ENCODE data around the gene PPP4R3A. TPM values are rescaled to one million over a fixed set of nuclear protein-coding genes. Genes with fewer than 3 reads are reported as not detected.

Gene PPP4R3A
- total and polyA plus RNA-seq, 11 donors = 32.8 to 53.4 (median 42.3) TPM

GRCh38 chr14:91493169-91493568 is 16.9 kb downstream of the PPP4R3A start:
- ATAC-seq = no peak
- WGBS, 4 donors = 69 to 78% (median 76%) methylated on average over 3 of the region's 3 CpGs
- DNase-seq = no peak
- H3K36me3 ChIP-seq = peaks cover 0 to 30% (median 14%) of the 10 kb centered on the region in 9 donors
- TF ChIP-seq POLR2A (IDR thresholded peaks at IDR 0.05) (no peak), CTCF (IDR thresholded peaks at IDR 0.05) (no peak)
- H3K27me3 ChIP-seq = no peaks in the 10 kb centered on the region
- no peak overlapping the region for H3K27ac ChIP-seq
- intact Hi-C loops (cut with DNase I) = no loop called here
- H3K4me3 ChIP-seq = no peak overlapping the region
- no peaks in the 10 kb centered on the region for H3K9me3 ChIP-seq
- H3K4me1 ChIP-seq = peaks cover 0 to 70% (median 60%) of the 10 kb centered on the region in 12 donors

- Histone ChIP-seq H3K27me3 (no peaks in the 10 kb centered on the region), H3K4me1 (peaks cover 0 to 32% (median 11%) of the 10 kb centered on the region in 12 donors), H3K36me3 (peaks cover 0 to 95% (median 73%) of the 10 kb centered on the region in 9 donors), H3K4me3 (no peak overlapping the region), H3K27ac (no peak overlapping the region), H3K9me3 (no peaks in the 10 kb centered on the region)
- TF ChIP-seq POLR2A (IDR thresholded peaks at IDR 0.05) (no peak), CTCF (IDR thresholded peaks at IDR 0.05) (no peak)
- intact Hi-C loops (cut with DNase I) = no loop called here
- DNase-seq (no peak), ATAC-seq (no peak)
- 73 to 94% (median 79%) methylated on average over 2 of the region's 2 CpGs for WGBS, 4 donors
These were observed 25.4 kb downstream of the PPP4R3A start for GRCh38 chr14:91484744-91485143.

- TF ChIP-seq POLR2A (IDR thresholded peaks at IDR 0.05) = no peak
- TF ChIP-seq CTCF (IDR thresholded peaks at IDR 0.05) = no peak
- ATAC-seq = no peak
- intact Hi-C loops (cut with DNase I) = no loop called here
- 91 to 94% (median 93%) methylated on average over 3 of the region's 3 CpGs for WGBS, 4 donors
- Histone ChIP-seq H3K27ac (no peak overlapping the region), H3K4me1 (peaks cover 0 to 34% (median 11%) of the 10 kb centered on the region in 12 donors), H3K36me3 (peaks cover 0 to 95% (median 73%) of the 10 kb centered on the region in 9 donors), H3K9me3 (no peaks in the 10 kb centered on the region), H3K27me3 (no peaks in the 10 kb centered on the region), H3K4me3 (no peak overlapping the region)
- no peak for DNase-seq
These were observed 25.9 kb downstream of the PPP4R3A start for GRCh38 chr14:91484186-91484585.

- Histone ChIP-seq H3K9me3 (no peaks in the 10 kb centered on the region), H3K4me3 (no peak overlapping the region)
- ATAC-seq = peak in 3 of 4 donors; percentile 32 to 56 (median 33)
These were observed 27.7 kb downstream of the PPP4R3A start for GRCh38 chr14:91482263-91483013.

More at GRCh38 chr14:91482263-91483013, 27.7 kb downstream of the PPP4R3A start:
- H3K27ac ChIP-seq = peak overlapping the region in 2 of 12 donors; percentile 10 to 33
- H3K27me3 ChIP-seq = no peaks in the 10 kb centered on the region
- WGBS, 4 donors = 66 to 84% (median 74%) methylated on average over 2 of the region's 2 CpGs
- peaks cover 0 to 98% (median 82%) of the 10 kb centered on the region in 9 donors for H3K36me3 ChIP-seq
- DNase-seq = no peak
- TF ChIP-seq CTCF (IDR thresholded peaks at IDR 0.05) (no peak), POLR2A (IDR thresholded peaks at IDR 0.05) (no peak)
- H3K4me1 ChIP-seq = peaks cover 0 to 34% (median 17%) of the 10 kb centered on the region in 12 donors
- intact Hi-C loops (cut with DNase I) = no loop called here

Measured in heart left ventricle (tissue), 16 donors.